Activated CD4-positive, alpha-beta memory T cell treated with anti-CD3 and anti-CD28 coated beads for 36 hours (primary cell): ENCODE results near the gene DMRT1. TPM values are rescaled to one million over a fixed set of nuclear protein-coding genes. Genes with fewer than 3 reads are reported as not detected.
"Not testable (repeated sequence)": the region's sequence is repeated elsewhere in the genome, so short reads cannot be mapped to it uniquely, and the experiment has no call there.

ENCODE experiments used
- CTCF ChIA-PET: fragments of 350-600 bp; sonication (Branson Sonifier 250); formaldehyde crosslinking; loops from one replicate; lab custom pipeline; 2021; ENCODE audit warnings: antibody characterized with exemption, inconsistent platforms; lab: Charles Lee
- POLR2A ChIA-PET: fragments of 350-600 bp; sonication (Branson Sonifier 250); formaldehyde crosslinking; loops from one replicate; lab custom pipeline; 2021; ENCODE audit warnings: antibody characterized with exemption; lab: Charles Lee
- DNase-seq: peaks from one replicate; pipeline ENCODE4 v3.0.0-alpha.2; 2020
- H3K27ac Mint-ChIP-seq: one replicate; pipeline ENCODE4 v1.8.0; 2021; ENCODE audit warnings: mixed read lengths
- H3K27me3 Mint-ChIP-seq: one replicate; pipeline ENCODE4 v1.8.0; 2021; ENCODE audit warnings: mixed read lengths
- H3K36me3 Mint-ChIP-seq: one replicate; pipeline ENCODE4 v1.8.0; 2021; ENCODE audit warnings: mixed read lengths
- H3K4me1 Mint-ChIP-seq: one replicate; pipeline ENCODE4 v1.8.0; 2021; ENCODE audit warnings: low read depth, mixed read lengths
- H3K4me3 Mint-ChIP-seq: one replicate; pipeline ENCODE4 v1.8.0; 2021; ENCODE audit warnings: mild to moderate bottlenecking, mixed read lengths
- H3K9me3 Mint-ChIP-seq: one replicate; pipeline ENCODE4 v1.8.0; 2021; ENCODE audit warnings: mixed read lengths
- intact Hi-C: fragments of 100-400 bp; cut with micrococcal nuclease; formaldehyde crosslinking; loops from one replicate; pipeline ENCODE4 v1.15.1; 2023
- total RNA-seq, 2 experiments: library from RNA; stranded (reverse); gene quantifications; one replicate each; pipeline ENCODE4 v1.2.3, GENCODE V29; 2021

Gene DMRT1
- total RNA-seq, 2 experiments from 2014 or later = not detected

DNA sequence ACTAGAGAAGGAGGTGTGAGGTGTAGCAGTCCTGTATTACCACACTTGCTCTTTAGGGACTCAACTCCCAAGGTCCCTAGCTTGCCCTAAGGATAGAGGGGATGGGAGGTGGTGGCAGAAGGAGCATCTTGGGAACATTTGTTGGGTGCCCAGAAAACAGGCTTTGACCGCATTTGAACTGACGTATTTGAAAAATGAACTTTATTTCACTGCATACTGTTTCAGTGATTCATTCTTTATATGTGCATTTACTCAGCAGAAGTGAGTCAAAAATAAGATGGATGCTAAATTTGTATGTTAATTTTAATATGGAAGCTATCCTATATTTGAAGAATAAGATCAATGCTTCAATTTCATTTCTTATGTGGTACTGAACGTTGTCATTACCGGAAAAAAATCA, 153.7 kb downstream of the DMRT1 start:
- intact Hi-C loops = no loop called here
- H3K27ac Mint-ChIP-seq = no peak overlapping the region

DNA sequence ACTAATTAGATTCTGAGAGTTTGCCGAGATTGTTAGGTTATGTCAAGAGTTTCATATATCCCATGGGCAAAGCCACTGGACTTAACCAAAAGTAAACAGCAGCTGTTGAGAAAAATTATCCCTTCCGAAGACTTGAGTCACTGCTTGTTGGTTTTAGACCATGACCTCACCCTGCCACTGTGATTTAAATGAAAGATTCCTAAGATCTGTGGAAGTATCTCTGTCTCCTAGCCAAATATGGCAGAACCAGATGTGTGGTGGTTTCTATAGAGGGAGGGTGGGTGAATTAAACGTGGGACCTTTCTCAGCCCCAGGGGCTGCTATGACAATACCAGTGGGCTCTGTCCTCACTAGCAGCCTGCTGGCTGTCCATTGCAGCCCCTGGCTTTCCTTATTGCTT, 154.3 kb downstream of the DMRT1 start:
- DNase-seq = no peak
- Mint-ChIP-seq H3K27ac (no peak overlapping the region), H3K36me3 (no peaks in the 10 kb centered on the region), H3K27me3 (peaks cover 5% of the 10 kb centered on the region), H3K4me1 (peaks cover 3% of the 10 kb centered on the region), H3K4me3 (no peak overlapping the region), H3K9me3 (no peaks in the 10 kb centered on the region)
- POLR2A ChIA-PET = no interaction called here
- CTCF ChIA-PET = interaction anchor here (0.8 to 1.7 kb wide), 2 partner anchors 8 to 14 kb away, joined by 3 to 7 read pairs; no protein-coding TSS in a partner anchor
- intact Hi-C loops = no loop called here

More for the DNA sequence above, 153.7 kb downstream of the DMRT1 start:
- H3K27me3 Mint-ChIP-seq = peaks cover 6% of the 10 kb centered on the region
- ChIA-PET CTCF (interaction anchor here (0.8 to 1.7 kb wide), 2 partner anchors 9 to 14 kb away, joined by 3 to 7 read pairs; no protein-coding TSS in a partner anchor), POLR2A (no interaction called here)
- H3K36me3 Mint-ChIP-seq = no peaks in the 10 kb centered on the region
- H3K4me1 Mint-ChIP-seq = peaks cover 3% of the 10 kb centered on the region
- DNase-seq = no peak
- H3K4me3 Mint-ChIP-seq = no peak overlapping the region
- H3K9me3 Mint-ChIP-seq = no peaks in the 10 kb centered on the region

DNA sequence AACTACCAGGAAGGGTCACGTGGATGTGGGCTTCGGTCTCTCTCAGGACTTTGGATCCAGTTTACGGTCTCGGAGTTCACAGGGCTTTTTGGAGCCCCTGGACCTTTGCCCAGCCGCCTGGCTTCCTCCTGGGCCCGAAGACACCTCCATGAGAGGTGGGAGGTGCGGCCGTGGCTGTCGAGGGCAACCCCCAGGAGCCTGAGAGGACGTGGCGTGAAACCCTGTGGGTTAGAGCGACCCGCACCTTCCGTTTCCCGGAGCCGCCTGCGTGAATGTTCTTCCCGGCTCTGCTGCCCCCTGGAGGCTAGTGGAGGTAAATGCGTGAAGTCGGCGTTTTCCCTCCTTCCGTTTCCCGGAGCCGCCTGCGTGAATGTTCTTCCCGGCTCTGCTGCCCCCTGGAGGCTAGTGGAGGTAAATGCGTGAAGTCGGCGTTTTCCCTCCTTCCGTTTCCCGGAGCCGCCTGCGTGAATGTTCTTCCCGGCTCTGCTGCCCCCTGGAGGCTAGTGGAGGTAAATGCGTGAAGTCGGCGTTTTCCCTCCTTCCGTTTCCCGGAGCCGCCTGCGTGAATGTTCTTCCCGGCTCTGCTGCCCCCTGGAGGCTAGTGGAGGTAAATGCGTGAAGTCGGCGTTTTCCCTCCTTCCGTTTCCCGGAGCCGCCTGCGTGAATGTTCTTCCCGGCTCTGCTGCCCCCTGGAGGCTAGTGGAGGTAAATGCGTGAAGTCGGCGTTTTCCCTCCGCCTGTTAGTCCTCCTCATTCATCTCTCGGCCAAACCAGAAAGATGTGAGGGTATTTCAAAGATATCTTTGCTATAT, 157.0 kb downstream of the DMRT1 start:
- CTCF ChIA-PET = interaction anchor here (1.1 to 2.1 kb wide), 5 partner anchors 19 to 105 kb away, joined by 3 to 9 read pairs (median 5); no protein-coding TSS in a partner anchor
- H3K4me3 Mint-ChIP-seq, POLR2A ChIA-PET, intact Hi-C loops, H3K27me3 Mint-ChIP-seq, H3K36me3 Mint-ChIP-seq, H3K27ac Mint-ChIP-seq, H3K9me3 Mint-ChIP-seq, DNase-seq, H3K4me1 Mint-ChIP-seq: not testable (repeated sequence)

DNA sequence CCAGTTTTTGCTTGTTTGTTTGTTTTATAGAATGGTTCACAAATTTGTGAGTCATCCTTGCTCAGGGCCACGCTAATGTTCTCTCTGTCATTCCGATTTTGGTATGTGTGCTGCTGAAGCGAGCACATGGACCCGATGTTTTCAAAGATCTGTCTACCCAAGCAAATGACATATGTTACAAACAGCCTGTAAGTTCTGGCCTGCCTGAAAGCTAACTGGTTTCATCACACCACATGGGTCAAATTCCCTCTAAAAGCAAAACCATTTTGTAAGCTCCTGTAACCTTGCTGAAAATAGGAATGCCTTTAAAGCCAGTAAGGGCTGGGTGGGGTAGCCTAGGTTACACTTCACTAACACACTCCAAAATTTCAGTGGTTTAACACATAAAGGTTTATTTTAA, 160.3 kb downstream of the DMRT1 start:
- H3K4me3 Mint-ChIP-seq = no peak overlapping the region
- peaks cover 3% of the 10 kb centered on the region for H3K4me1 Mint-ChIP-seq
- H3K9me3 Mint-ChIP-seq = no peaks in the 10 kb centered on the region
- POLR2A ChIA-PET = interaction anchor here (0.6 kb wide), 1 partner anchor 452 kb away, joined by 3 read pairs; no protein-coding TSS in a partner anchor
- H3K27me3 Mint-ChIP-seq = peaks cover 6% of the 10 kb centered on the region
- CTCF ChIA-PET = interaction anchor here (0.7 to 1.8 kb wide), 3 partner anchors 8 to 958 kb away, joined by 3 to 9 read pairs (median 3); no protein-coding TSS in a partner anchor
- intact Hi-C loops = no loop called here
- DNase-seq = no peak
- H3K36me3 Mint-ChIP-seq = no peaks in the 10 kb centered on the region
- no peak overlapping the region for H3K27ac Mint-ChIP-seq

DNA sequence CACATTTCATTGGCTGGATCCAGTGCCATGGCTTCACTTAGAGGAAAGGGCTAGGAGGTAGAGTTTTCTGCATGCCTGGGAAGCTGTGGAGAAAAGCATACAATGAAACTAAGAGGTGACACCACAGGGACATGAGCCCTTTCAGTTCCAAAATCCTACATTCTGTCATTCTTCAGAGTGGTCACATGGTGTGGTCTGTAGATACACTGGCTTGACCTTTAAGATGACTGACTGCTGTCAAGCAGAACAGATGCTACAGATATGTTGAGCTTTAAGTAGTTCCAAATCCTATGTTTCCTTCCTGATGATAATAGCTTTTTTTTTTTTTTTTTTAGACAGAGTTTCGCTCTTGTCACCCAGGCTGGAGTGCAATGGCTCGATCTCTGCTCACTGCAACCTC, 161.2 kb downstream of the DMRT1 start:
- CTCF ChIA-PET = interaction anchor here (1.3 to 3.5 kb wide), 3 partner anchors 11 to 109 kb away, joined by 3 to 20 read pairs (median 4); no protein-coding TSS in a partner anchor
- no peaks in the 10 kb centered on the region for H3K9me3 Mint-ChIP-seq
- H3K27me3 Mint-ChIP-seq = peaks cover 6% of the 10 kb centered on the region
- no peaks in the 10 kb centered on the region for H3K36me3 Mint-ChIP-seq
- H3K27ac Mint-ChIP-seq = no peak overlapping the region
- intact Hi-C loops = no loop called here
- peaks cover 3% of the 10 kb centered on the region for H3K4me1 Mint-ChIP-seq
- DNase-seq = no peak
- POLR2A ChIA-PET = no interaction called here
- no peak overlapping the region for H3K4me3 Mint-ChIP-seq

DNA sequence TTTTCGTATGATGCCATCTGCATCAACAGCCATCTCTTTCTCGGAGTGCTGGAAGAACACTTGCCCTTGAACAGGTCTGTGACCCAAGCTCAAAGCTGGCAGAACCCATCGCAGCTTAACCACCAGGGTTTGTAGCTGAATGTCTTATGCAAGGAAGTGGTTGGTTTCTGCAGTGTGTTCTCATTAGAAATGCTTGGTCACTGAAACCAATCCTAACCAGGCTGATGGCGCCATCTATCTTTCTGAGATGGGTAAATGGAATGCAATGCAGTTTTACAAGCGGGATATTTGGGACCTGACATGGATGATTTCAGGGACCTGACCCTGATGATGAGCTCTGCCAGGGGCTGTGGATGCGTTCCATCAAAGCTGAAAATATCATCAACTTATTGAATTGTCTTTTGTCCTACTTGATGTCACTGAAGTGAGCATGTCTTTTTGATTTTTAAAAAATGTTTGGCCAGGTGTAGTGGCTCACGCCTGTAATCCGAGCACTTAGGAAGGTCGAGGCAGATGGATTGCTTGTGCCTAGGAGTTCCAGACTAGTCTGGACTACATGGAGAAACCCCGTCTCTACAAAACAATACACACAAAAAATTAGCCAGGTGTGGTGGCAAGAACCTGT, 163.7 kb downstream of the DMRT1 start:
- Mint-ChIP-seq H3K4me3 (no peak overlapping the region), H3K9me3 (no peaks in the 10 kb centered on the region), H3K27me3 (peaks cover 14% of the 10 kb centered on the region), H3K4me1 (peaks cover 3% of the 10 kb centered on the region), H3K36me3 (no peaks in the 10 kb centered on the region), H3K27ac (no peak overlapping the region)
- ChIA-PET POLR2A (no interaction called here), CTCF (interaction anchor here (0.8 to 3.5 kb wide), 13 partner anchors 8 to 275 kb away, joined by 3 to 20 read pairs (median 4); no protein-coding TSS in a partner anchor)
- intact Hi-C loops = loop anchor here (5.0 kb wide), 1 partner anchor 393 kb away; no protein-coding TSS in a partner anchor
- DNase-seq = peak; percentile 27

DNA sequence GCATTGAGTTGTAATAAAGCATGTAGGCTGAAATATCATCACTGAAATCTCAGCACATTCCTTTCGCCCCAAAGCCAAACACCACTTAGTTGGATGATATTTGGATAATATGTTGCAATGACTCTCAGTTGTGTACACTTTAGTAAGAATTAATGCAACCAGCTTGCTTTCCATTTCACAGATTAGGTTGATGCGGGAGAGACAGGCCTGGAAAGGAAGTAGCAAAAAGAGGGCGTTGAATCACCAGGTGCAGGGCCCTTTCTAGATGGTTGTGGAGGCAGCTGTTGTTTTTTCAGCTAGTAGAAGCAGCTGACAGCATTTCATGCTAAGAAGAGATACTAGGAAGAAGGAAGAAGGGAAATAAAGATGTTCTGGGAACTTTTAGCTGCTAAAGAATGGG, 165.8 kb downstream of the DMRT1 start:
- ChIA-PET CTCF (interaction anchor here (4.9 kb wide), 1 partner anchor 113 kb away, joined by 69 read pairs; no protein-coding TSS in a partner anchor), POLR2A (no interaction called here)
- Mint-ChIP-seq H3K36me3 (no peaks in the 10 kb centered on the region), H3K4me3 (no peak overlapping the region), H3K4me1 (peaks cover 3% of the 10 kb centered on the region), H3K9me3 (no peaks in the 10 kb centered on the region), H3K27me3 (peaks cover 15% of the 10 kb centered on the region), H3K27ac (no peak overlapping the region)
- intact Hi-C loops = loop anchor here (5.0 kb wide), 1 partner anchor 395 kb away; no protein-coding TSS in a partner anchor
- no peak for DNase-seq

DNA sequence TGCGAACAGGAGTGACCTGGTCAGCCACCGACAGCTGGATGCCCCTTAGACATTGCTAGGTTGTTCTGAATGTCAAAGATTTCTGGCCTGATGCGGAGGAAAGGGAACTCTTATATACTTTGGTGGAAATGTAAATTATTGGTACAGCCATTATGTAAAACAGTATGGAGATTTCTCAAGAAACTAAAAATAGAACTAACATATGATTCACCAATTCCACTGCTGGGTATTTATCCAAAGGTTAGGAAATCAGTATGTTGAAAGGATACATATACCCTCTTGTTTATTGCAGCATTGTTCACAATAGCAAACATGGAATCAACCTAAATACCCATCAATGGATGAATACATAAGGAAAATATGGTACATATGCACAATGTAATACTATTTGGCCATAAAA, 166.7 kb downstream of the DMRT1 start:
- no peak for DNase-seq
- Mint-ChIP-seq H3K36me3 (no peaks in the 10 kb centered on the region), H3K9me3 (no peaks in the 10 kb centered on the region), H3K4me1 (peaks cover 3% of the 10 kb centered on the region), H3K27ac (no peak overlapping the region), H3K27me3 (peaks cover 15% of the 10 kb centered on the region), H3K4me3 (no peak overlapping the region)
- ChIA-PET POLR2A (no interaction called here), CTCF (interaction anchor here (1.3 to 4.9 kb wide), 6 partner anchors 10 to 397 kb away, joined by 5 to 69 read pairs (median 7); no protein-coding TSS in a partner anchor)
- intact Hi-C loops = loop anchor here (5.0 kb wide), 1 partner anchor 396 kb away; no protein-coding TSS in a partner anchor

DNA sequence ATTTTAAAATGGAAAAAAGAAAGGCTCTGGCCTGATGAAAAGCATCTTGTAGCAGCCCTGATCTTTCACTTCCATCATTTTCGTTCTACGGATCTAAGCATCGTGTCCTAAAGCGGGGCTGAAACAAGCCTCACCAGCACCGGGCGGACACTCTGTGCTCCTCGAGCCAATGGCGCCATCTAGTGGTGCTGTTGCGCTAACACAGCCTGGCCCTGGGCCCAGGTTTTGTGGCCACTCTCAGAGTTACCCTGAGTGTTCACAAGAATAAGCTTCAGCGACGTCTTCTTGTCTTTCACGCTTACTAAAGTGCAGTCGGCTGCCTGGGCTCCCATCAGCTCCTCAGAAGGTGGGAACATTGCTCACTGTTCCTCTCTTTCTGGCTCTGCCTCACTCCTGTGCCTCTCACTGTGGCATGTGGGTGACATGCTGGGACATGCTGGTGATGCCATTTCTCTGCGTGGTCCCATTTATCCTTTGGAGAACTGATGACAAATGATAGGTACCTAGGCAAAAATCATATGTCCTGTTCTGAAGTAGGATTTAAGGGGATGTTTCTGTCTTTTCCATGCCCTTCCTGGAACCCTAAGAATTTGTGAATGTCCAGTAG, 167.7 kb downstream of the DMRT1 start:
- CTCF ChIA-PET = interaction anchor here (0.6 to 4.9 kb wide), 33 partner anchors 8 to 621 kb away, joined by 3 to 69 read pairs (median 4); partner anchors contain the start of gene DMRT2
- peak; percentile 86 for DNase-seq
- intact Hi-C loops = loop anchor here (1.0 to 5.0 kb wide), 2 partner anchors 115 to 397 kb away; no protein-coding TSS in a partner anchor

DNA sequence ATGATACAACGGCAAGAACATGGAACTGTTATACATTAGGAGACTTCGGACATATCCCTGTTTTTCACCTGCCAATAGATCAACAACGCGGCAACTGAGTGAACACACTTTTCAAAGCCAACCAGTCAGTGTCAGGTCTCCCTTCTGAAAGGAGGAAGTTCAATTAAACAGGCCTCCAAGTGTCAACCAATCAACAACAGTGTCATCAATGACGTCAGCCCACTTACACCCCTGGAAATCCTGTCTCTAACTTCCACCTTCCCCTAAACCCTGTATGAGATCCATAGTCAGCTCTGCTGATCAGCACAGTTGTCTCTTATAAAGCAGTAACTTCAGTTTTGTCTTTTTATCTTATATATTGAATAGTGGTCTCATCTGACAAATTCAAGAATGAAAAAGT, 171.5 kb downstream of the DMRT1 start:
- intact Hi-C loops = no loop called here
- no peak overlapping the region for H3K4me3 Mint-ChIP-seq
- H3K36me3 Mint-ChIP-seq = no peaks in the 10 kb centered on the region
- DNase-seq = no peak
- no peaks in the 10 kb centered on the region for H3K4me1 Mint-ChIP-seq
- no peak overlapping the region for H3K27ac Mint-ChIP-seq
- H3K27me3 Mint-ChIP-seq = peaks cover 14% of the 10 kb centered on the region
- H3K9me3 Mint-ChIP-seq = no peaks in the 10 kb centered on the region
- CTCF ChIA-PET = interaction anchor here (0.6 to 1.9 kb wide), 3 partner anchors 9 to 398 kb away, joined by 3 to 6 read pairs (median 3); no protein-coding TSS in a partner anchor
- POLR2A ChIA-PET = no interaction called here

More for the DNA sequence above, 167.7 kb downstream of the DMRT1 start:
- peaks cover 13% of the 10 kb centered on the region for H3K27me3 Mint-ChIP-seq
- no peak overlapping the region for H3K4me3 Mint-ChIP-seq
- POLR2A ChIA-PET = no interaction called here
- H3K27ac Mint-ChIP-seq = no peak overlapping the region
- H3K4me1 Mint-ChIP-seq = peaks cover 3% of the 10 kb centered on the region
- H3K9me3 Mint-ChIP-seq = no peaks in the 10 kb centered on the region
- H3K36me3 Mint-ChIP-seq = no peaks in the 10 kb centered on the region

DNA sequence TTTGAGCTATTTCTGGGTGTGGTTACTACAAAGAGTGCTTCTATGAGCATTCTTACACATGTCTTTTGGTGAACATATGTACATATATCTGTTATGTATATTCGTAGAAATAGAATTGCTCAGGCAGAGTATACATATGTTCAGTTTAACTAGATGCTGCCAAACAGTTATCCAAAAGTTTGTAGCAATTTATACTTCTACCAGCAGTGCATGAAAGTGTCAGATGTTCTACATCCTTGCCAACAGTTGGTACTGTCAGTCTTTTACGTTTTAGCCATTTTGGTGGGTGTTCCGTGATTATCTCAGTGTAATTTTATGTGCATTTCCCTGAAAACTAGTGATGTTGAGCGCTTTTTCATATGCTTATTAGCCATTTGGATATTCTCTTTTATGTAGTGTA, 172.7 kb downstream of the DMRT1 start:
- no peak overlapping the region for H3K4me3 Mint-ChIP-seq
- ChIA-PET POLR2A (no interaction called here), CTCF (interaction anchor here (1.9 kb wide), 1 partner anchor 10 kb away, joined by 6 read pairs; no protein-coding TSS in a partner anchor)
- H3K36me3 Mint-ChIP-seq = no peaks in the 10 kb centered on the region
- H3K9me3 Mint-ChIP-seq = no peaks in the 10 kb centered on the region
- H3K27me3 Mint-ChIP-seq = peaks cover 11% of the 10 kb centered on the region
- intact Hi-C loops = no loop called here
- no peak overlapping the region for H3K27ac Mint-ChIP-seq
- no peak for DNase-seq
- H3K4me1 Mint-ChIP-seq = no peaks in the 10 kb centered on the region
